MM.1S (cell line): ENCODE results near the gene FBXW9.

Experiments
- DNase-seq: peaks from one replicate; pipeline ENCODE4 v3.0.0-alpha.2; 2015
- H2AFZ ChIP-seq: fragments of 300-600 bp; sonication (generic); 2 replicates; pipeline ENCODE4 v1.6.0; 2016; ENCODE audit warnings: antibody characterized with exemption, low read length
- H3F3A ChIP-seq: fragments of 300-600 bp; sonication (generic); 2 replicates; pipeline ENCODE4 v1.6.1; 2016; ENCODE audit warnings: mild to moderate bottlenecking, antibody characterized with exemption, low read length, moderate library complexity, mixed read lengths; ENCODE audit not compliant: insufficient read depth
- H3K27ac ChIP-seq: fragments of 300-600 bp; sonication (generic); 2 replicates; pipeline ENCODE4 v1.5.1; 2016; ENCODE audit warnings: mild to moderate bottlenecking, low read length
- H3K27me3 ChIP-seq: fragments of 300-600 bp; sonication (generic); replicated peaks from 2 replicates; pipeline ENCODE4 v1.6.0; 2016; ENCODE audit warnings: low read length; ENCODE audit not compliant: insufficient read depth
- H3K36me3 ChIP-seq: fragments of 300-600 bp; sonication (generic); replicated peaks from 2 replicates; pipeline ENCODE4 v1.6.1; 2016; ENCODE audit warnings: mild to moderate bottlenecking, low read length, mixed read lengths; ENCODE audit not compliant: insufficient read depth
- H3K4me1 ChIP-seq: fragments of 300-600 bp; sonication (generic); 2 replicates; pipeline ENCODE4 v1.6.1; 2016; ENCODE audit warnings: low read length, mixed read lengths
- H3K4me2 ChIP-seq: fragments of 300-600 bp; sonication (generic); 2 replicates; pipeline ENCODE4 v1.6.0; 2016; ENCODE audit warnings: low read depth, low read length
- H3K4me3 ChIP-seq: fragments of 300-600 bp; sonication (generic); 2 replicates; pipeline ENCODE4 v1.5.1; 2016; ENCODE audit warnings: low read length, mixed read lengths
- H3K79me2 ChIP-seq: fragments of 300-600 bp; sonication (generic); 2 replicates; pipeline ENCODE4 v1.6.1; 2016; ENCODE audit warnings: mixed run types, low read length, mixed read lengths
- H3K9ac ChIP-seq: fragments of 300-600 bp; sonication (generic); 2 replicates; pipeline ENCODE4 v1.6.1; 2016; ENCODE audit warnings: low read length, mixed read lengths
- H3K9me2 ChIP-seq: fragments of 300-600 bp; sonication (generic); replicated peaks from 2 replicates; pipeline ENCODE4 v1.6.1; 2016; ENCODE audit warnings: mild to moderate bottlenecking, low read length, mixed read lengths; ENCODE audit not compliant: insufficient read depth
- H3K9me3 ChIP-seq: fragments of 300-600 bp; sonication (generic); replicated peaks from 2 replicates; pipeline ENCODE4 v1.6.1; 2016; ENCODE audit warnings: mild to moderate bottlenecking, low read length, mixed read lengths; ENCODE audit not compliant: insufficient read depth
- H4K20me1 ChIP-seq: fragments of 300-600 bp; sonication (generic); 2 replicates; pipeline ENCODE4 v1.6.1; 2016; ENCODE audit warnings: mild to moderate bottlenecking, low read length, moderate library complexity, mixed read lengths; ENCODE audit not compliant: insufficient read depth
- CTCF ChIP-seq: fragments of 300-600 bp; sonication (generic); IDR thresholded peaks from 2 replicates; pipeline ENCODE4 v1.5.1; 2016; ENCODE audit warnings: antibody characterized with exemption, low read length, mixed read lengths
- EZH2 ChIP-seq: fragments of 300-600 bp; sonication (generic); optimal IDR thresholded peaks from 2 replicates; pipeline ENCODE3; 2017; ENCODE audit warnings: low read depth, mild to moderate bottlenecking, antibody characterized with exemption, low read length, mixed read lengths
- EZH2phosphoT487 ChIP-seq: fragments of 300-600 bp; sonication (generic); IDR thresholded peaks from 2 replicates; pipeline ENCODE4 v1.6.1; 2018; ENCODE audit warnings: antibody characterized with exemption, low read length

The FBXW9 gene

DNA sequence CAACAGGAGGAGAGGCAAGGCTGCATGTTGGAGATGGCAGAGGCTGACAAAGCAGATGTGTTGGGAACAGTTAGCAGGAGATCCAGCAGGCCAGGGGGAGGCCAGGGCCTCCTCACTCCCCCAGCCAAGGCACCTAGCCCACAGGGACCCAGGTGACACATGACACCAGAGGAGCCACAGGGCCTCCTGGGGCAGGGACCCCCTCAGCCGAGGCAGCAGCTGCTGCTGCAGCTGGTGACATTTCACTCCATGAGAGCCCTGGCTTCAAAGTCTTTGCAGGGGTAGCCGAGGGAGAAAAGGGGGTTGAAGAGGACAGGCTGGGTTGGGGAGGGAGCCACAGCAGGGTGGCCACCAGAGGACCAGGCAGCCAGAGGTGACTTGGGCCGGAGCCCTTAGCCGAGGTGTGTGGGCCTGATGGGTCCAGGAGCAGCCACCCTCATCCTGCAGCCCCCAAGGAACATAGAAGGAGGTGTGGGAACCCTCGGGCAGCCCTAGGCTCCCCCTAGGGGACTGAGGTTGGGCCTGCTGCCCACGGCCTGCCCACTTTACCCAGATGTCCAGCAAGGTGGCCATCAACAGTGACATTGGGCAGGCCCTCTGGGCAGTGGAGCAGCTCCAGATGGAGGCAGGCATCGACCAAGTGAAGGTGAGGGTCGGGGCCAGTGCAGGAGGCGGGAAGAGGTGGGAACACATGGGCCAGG is 8.8 kb downstream of the FBXW9 start, which contains the start of gene GNG14:
Gene GNG14, plus strand, starts transcription at position 503 of the 701 bp plus-strand sequence. Its CDS starts 51 bp downstream, at position 554.
- DNase-seq: no peak
- Histone ChIP-seq H3K4me2 (no peak within 1 kb of the TSS), H4K20me1 (no peaks in the 10 kb centered on the region), H3K4me1 (no peaks in the 10 kb centered on the region), H2AFZ (no peak within 1 kb of the TSS), H3K9me2 (no peaks in the 10 kb centered on the region), H3K9me3 (no peaks in the 10 kb centered on the region), H3K79me2 (no peaks in the 10 kb centered on the region), H3K9ac (no peak within 1 kb of the TSS), H3K36me3 (no peaks in the 10 kb centered on the region), H3K4me3 (no peak within 1 kb of the TSS), H3F3A (no peaks in the 10 kb centered on the region), H3K27me3 (no peaks in the 10 kb centered on the region), H3K27ac (no peak within 1 kb of the TSS)
- TF ChIP-seq CTCF (no peak), EZH2 (no peak), EZH2phosphoT487 (no peak)

DNA sequence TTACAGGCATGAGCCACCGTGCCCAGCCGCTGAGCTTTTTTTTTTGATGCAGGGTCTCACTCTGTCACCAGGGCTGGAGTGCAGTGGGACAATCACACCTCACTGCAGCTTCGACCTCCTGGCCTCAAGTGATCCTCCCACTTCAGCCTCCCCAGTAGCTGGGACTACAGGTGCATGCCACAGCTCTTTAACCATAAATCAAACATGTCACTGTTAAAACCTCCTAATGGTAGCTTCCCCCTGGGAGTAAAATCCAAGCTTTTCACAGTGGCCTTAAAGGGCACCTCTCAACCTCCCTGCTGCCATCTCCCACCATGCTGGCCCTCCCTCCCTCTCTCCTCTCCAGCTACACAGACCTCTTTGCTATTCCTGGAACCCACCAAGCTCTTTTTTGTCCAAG is 10.6 kb downstream of the FBXW9 start:
- no peak overlapping the region for H3K4me2 ChIP-seq
- H3K27ac ChIP-seq: no peak overlapping the region
- no peaks in the 10 kb centered on the region for H4K20me1 ChIP-seq
- 0 out of 2 replicates have a peak, but pooled peaks cover 2% of the 10 kb centered on the region for H3K79me2 ChIP-seq
- H3K36me3 ChIP-seq: no peaks in the 10 kb centered on the region
- H3K4me1 ChIP-seq: no peaks in the 10 kb centered on the region
- no peaks in the 10 kb centered on the region for H3K9me2 ChIP-seq
- no peak overlapping the region for H3K9ac ChIP-seq
- TF ChIP-seq EZH2 (no peak), CTCF (no peak), EZH2phosphoT487 (no peak)
- no peaks in the 10 kb centered on the region for H3K9me3 ChIP-seq
- H3K27me3 ChIP-seq: no peaks in the 10 kb centered on the region
- DNase-seq: no peak
- no peak overlapping the region for H2AFZ ChIP-seq
- peaks cover 9% of the 10 kb centered on the region for H3F3A ChIP-seq
- no peak overlapping the region for H3K4me3 ChIP-seq

DNA sequence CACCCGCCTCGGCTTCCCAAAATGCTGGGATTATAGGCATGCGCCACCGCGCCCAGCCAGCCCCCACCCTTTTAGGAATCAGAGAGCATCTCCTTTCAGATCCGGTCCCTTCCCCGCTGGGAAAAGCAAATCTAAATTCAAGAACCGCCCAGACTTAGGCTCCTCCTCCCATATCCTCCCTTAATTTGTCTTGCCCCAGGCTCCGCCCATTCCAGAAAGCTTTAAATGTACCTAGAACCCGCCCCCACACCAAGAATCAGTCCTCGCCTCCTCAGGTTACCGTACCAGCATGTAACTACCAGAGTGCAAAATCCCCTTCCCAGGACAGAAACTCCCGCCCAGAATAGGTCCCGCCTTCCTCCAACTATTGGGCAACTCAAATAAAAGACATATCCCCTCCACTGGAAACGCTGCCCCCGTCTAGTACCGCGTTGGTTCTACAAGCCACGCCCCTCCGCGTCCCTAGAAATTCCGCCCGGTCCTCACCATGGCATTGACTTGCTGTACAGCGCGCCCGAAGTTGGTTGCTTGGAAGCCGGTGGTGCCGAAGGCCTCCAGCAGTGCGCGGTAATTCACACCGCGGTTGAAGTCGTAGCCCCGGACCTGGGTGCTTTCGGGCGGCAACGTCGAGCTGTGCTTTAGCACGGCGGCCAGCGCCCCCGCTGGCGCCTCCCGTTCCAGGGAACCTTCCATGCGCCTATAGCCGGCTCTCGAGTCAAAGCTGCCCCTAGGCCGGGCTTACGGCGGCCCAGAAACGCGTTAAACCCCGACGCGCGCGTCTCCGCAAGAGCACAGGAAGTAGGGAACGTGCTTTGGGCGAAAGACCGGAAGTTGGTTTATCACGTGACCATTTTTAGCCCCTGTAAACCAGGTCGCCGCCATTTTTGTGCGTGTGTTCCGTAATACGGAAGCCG is 15.1 kb downstream of the FBXW9 start, which contains the start of gene DHPS:
Gene DHPS, minus strand, starts transcription at position 807 of the 914 bp plus-strand sequence. Its CDS starts 114 bp downstream, at position 693.
- H3K27me3 ChIP-seq: no peaks in the 10 kb centered on the region
- TF ChIP-seq EZH2 (no peak), CTCF (no peak), EZH2phosphoT487 (no peak)
- H3K9ac ChIP-seq: peak within 1 kb of the TSS; percentile 91
- H3F3A ChIP-seq: peaks cover 15% of the 10 kb centered on the region
- peaks cover 16% of the 10 kb centered on the region for H3K79me2 ChIP-seq
- H2AFZ ChIP-seq: peak within 1 kb of the TSS; percentile 96
- 0 out of 2 replicates have a peak, but pooled peaks cover 5% of the 10 kb centered on the region for H3K36me3 ChIP-seq
- H4K20me1 ChIP-seq: no peaks in the 10 kb centered on the region
- peak within 1 kb of the TSS; percentile 95 for H3K4me3 ChIP-seq
- no peaks in the 10 kb centered on the region for H3K9me2 ChIP-seq
- no peaks in the 10 kb centered on the region for H3K4me1 ChIP-seq
- H3K27ac ChIP-seq: peak within 1 kb of the TSS; percentile 97
- H3K9me3 ChIP-seq: no peaks in the 10 kb centered on the region
- DNase-seq: peak; percentile 97
- H3K4me2 ChIP-seq: peak within 1 kb of the TSS; percentile 82
